ENCODE results near the gene MSLN. TPM values are rescaled to one million over a fixed set of nuclear protein-coding genes. Genes with fewer than 3 reads are reported as not detected.
A peak's percentile ranks its signal among the peaks of the same experiment; 100 is the strongest.

MSLN gene
- total and polyA plus RNA-seq, 2 of the 13 experiments (the other 11 are each of a cell fraction or from before 2014, with no cell fraction given), result 2.0 to 2.3 TPM

DNA sequence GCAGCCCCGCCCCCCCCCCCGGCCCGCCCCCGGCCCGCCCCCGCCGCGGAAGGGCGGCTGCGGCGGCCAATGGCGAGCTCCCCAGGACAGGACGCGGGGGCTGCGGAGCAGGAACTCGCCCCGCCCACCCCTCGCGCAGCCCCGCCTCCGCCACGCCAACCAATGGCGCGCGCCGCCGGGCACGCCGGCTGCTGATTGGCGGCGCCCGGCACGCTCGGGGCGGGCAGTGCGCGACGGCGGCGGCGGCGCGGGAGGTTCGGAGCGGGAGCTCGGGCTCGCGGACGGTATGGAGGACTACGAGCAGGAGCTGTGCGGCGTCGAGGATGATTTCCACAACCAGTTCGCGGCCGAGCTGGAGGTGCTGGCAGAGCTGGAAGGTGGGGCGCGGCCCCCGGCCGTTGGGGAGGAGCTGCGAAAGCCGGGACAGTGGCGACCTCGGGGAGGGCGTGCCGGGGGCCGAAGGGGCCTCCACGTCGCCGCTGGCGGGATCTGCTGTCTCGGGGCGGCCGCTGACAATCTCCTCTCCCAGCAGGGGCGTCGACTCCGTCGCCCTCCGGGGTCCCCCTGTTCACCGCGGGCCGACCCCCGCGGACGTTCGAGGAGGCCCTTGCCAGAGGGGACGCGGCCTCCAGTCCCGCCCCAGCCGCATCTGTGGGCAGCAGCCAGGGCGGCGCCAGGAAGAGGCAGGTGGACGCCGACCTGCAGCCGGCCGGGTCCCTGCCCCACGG, 28.0 kb downstream of the MSLN start, which contains the start of gene CHTF18:
TSS of gene CHTF18 (plus strand) at position 222 of the 728 bp plus-strand sequence. CDS start at position 287, 65 bp downstream.
- POLR2A ChIA-PET, result interaction anchor here (1.0 to 2.1 kb wide), 8 partner anchors 27 to 183 kb away, joined by 3 to 12 read pairs (median 5); partner anchors contain the start of genes ANTKMT, CIAO3, LMF1 and METRN
- WGBS (ENCODE audit: low lambda C conversion rate), result no CpG with 5 or more reads among the region's 97 CpGs
- in situ Hi-C loops (cut with HindIII; ENCODE audit: extremely low pct_ligation_motif_present, low pct_unique_long_range_greater_than_20kb), result loop anchor here (5.0 kb wide), 2 partner anchors 46 to 76 kb away; partner anchors contain the start of gene CIAO3
- TF ChIP-seq POLR2G (IDR thresholded peaks at IDR 0.05; ENCODE audit: low read depth, low read length), result peak; percentile 63
- TF ChIP-seq ZNF747 (CRISPR knock-in tag; IDR thresholded peaks at IDR 0.05; ENCODE audit: borderline replicate concordance), result no peak
- no peak for TF ChIP-seq ZFP36L1 (CRISPR knock-in tag; IDR thresholded peaks at IDR 0.05)
- no peak for TF ChIP-seq HNF4G (IDR thresholded peaks at IDR 0.05; ENCODE audit: borderline replicate concordance, low read depth, low read length)
- TF ChIP-seq HNF4G (CRISPR knock-in tag; IDR thresholded peaks at IDR 0.05; ENCODE audit: borderline replicate concordance, low read depth), result no peak
- no peak for TF ChIP-seq ZNF460 (CRISPR knock-in tag; IDR thresholded peaks at IDR 0.05; ENCODE audit: borderline replicate concordance)
- no peak for TF ChIP-seq ZSCAN12 (CRISPR knock-in tag; IDR thresholded peaks at IDR 0.05)
- no peak for TF ChIP-seq MIER2 (CRISPR knock-in tag; IDR thresholded peaks at IDR 0.05)
- no peak for TF ChIP-seq AGO1 (IDR thresholded peaks at IDR 0.05; ENCODE audit: low read depth, low read length, poor library complexity, severe bottlenecking)
- TF ChIP-seq PITX1 (CRISPR knock-in tag; IDR thresholded peaks at IDR 0.05), result no peak
- peak in 1 of 2 experiments; percentile 57; a peak in 1 of 4 replicates for TF ChIP-seq POLR2A (IDR thresholded peaks at IDR 0.05; ENCODE audit: insufficient read depth in 1 of 2, low read depth in 2 of 2, low read length in 2 of 2)
- no peak for TF ChIP-seq BRF2 (CRISPR knock-in tag; IDR thresholded peaks at IDR 0.05)
- no peak for TF ChIP-seq HNRNPUL1 (IDR thresholded peaks at IDR 0.05; ENCODE audit: low read depth, low read length)
- no peak for TF ChIP-seq ZNF841 (CRISPR knock-in tag; IDR thresholded peaks at IDR 0.05; ENCODE audit: borderline replicate concordance)
- TF ChIP-seq, protein P1, sequence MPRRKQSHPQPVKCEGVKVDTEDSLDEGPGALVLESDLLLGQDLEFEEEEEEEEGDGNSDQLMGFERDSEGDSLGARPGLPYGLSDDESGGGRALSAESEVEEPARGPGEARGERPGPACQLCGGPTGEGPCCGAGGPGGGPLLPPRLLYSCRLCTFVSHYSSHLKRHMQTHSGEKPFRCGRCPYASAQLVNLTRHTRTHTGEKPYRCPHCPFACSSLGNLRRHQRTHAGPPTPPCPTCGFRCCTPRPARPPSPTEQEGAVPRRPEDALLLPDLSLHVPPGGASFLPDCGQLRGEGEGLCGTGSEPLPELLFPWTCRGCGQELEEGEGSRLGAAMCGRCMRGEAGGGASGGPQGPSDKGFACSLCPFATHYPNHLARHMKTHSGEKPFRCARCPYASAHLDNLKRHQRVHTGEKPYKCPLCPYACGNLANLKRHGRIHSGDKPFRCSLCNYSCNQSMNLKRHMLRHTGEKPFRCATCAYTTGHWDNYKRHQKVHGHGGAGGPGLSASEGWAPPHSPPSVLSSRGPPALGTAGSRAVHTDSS (CRISPR knock-in tag; conservative IDR thresholded peaks at IDR 0.05), result no peak
- TF ChIP-seq PATZ1 (CRISPR knock-in tag; IDR thresholded peaks at IDR 0.05), result 0 out of 2 replicates have a peak, but pooled peaks have one; percentile 20
- no peak for TF ChIP-seq FOSL1 (CRISPR knock-in tag; IDR thresholded peaks at IDR 0.05; ENCODE audit: borderline replicate concordance)
- no peak for TF ChIP-seq ATF1 (CRISPR knock-in tag; IDR thresholded peaks at IDR 0.05)
- TF ChIP-seq TRIM24 (CRISPR knock-in tag; IDR thresholded peaks at IDR 0.05), result no peak
- no peak for TF ChIP-seq ZNF382 (CRISPR knock-in tag; IDR thresholded peaks at IDR 0.05; ENCODE audit: borderline replicate concordance)
- no peak for TF ChIP-seq REPIN1 (CRISPR knock-in tag; IDR thresholded peaks at IDR 0.05; ENCODE audit: borderline replicate concordance, low read depth)

More for the DNA sequence above, 28.0 kb downstream of the MSLN start, which contains the start of gene CHTF18:
- DNase-seq (ENCODE audit: low spot score), result peak; percentile 73
- CTCF ChIA-PET (ENCODE audit: low intra/inter-chr PET ratio, low total read pairs), result no interaction called here
- H3K4me1 ChIP-seq (ENCODE audit: insufficient read depth, low read length), result peaks cover 15% of the 10 kb centered on the region
- H3K36me3 ChIP-seq (replicated peaks in 1 of 2; ENCODE audit: control insufficient read depth in 1 of 2, insufficient read depth in 2 of 2, low read length in 2 of 2), result peaks cover 5 to 12% of the 10 kb centered on the region in 2 experiments; a peak in 3 of 5 replicates
- peaks cover 3% of the 10 kb centered on the region for H3K79me2 ChIP-seq (ENCODE audit: insufficient read depth, low read length)
- ATAC-seq, result peak; percentile 66
- intact Hi-C loops (cut with micrococcal nuclease; ENCODE audit: unreplicated experiment), result no loop called here
- no peak within 1 kb of the TSS for H2AFZ ChIP-seq (ENCODE audit: low read length)
- H3K9ac ChIP-seq (ENCODE audit: insufficient read depth, low read depth, low read length), result peak within 1 kb of the TSS; percentile 82
- H3K27ac ChIP-seq (ENCODE audit: extremely low read length, insufficient read depth, low read length), result peak within 1 kb of the TSS; percentile 47
- no peaks in the 10 kb centered on the region for H3K9me3 ChIP-seq (ENCODE audit: low read length)
- H3K4me3 ChIP-seq (replicated peaks in 1 of 3; ENCODE audit: insufficient read depth in 1 of 3, low read depth in 2 of 3, low read length in 3 of 3), result peak within 1 kb of the TSS; percentile 71 to 96 (median 90)
- H3K4me2 ChIP-seq (ENCODE audit: low read depth, low read length), result peak within 1 kb of the TSS; percentile 88
- H4K20me1 ChIP-seq (ENCODE audit: insufficient read depth, low read length), result no peaks in the 10 kb centered on the region
- H3K27me3 ChIP-seq (ENCODE audit: control insufficient read depth in 1 of 2, insufficient read depth in 2 of 2, low read length in 2 of 2), result no peaks in the 10 kb centered on the region; a peak in 1 of 5 replicates
- BruUV-seq (replicated peaks), result no TSS peak
- no peak for FAIRE-seq

All from HepG2 (cell line).